ENCODE data around the gene ADGRG7. TPM values are rescaled to one million over a fixed set of nuclear protein-coding genes. Genes with fewer than 3 reads are reported as not detected.

ADGRG7 gene
- total and polyA plus RNA-seq, 9 of the 15 experiments (the other 6 are each of a cell fraction or from before 2014, with no cell fraction given), result 0.03 TPM; not detected in 7

DNA sequence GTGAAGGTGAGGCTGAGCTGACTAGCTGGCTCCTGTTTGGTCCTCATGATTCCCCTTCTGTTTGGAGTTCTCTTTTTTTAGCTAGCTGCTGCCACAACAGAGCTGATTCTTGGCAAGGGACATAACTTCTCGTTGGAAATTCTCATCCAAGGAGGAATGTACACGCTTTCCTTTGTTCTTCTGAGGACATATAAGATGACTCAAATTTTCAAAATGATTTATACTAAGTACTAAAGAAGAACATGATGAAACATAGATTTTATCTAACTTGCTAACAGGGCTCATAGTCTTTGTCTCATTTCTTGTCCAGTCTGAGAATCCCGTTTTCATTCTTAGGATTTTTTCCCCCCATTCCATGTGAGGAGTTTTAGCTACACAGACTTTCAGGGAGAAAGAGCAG, 97.0 kb downstream of the ADGRG7 start:
- no TSS peak for BruUV-seq (replicated peaks)
- POLR2A ChIA-PET, result interaction anchor here (0.5 to 1.5 kb wide), 3 partner anchors 8 to 507 kb away, joined by 3 to 5 read pairs (median 4); no protein-coding TSS in a partner anchor
- in situ Hi-C loops (cut with MboI), result no loop called here

More for the DNA sequence above, 97.0 kb downstream of the ADGRG7 start:
- Histone ChIP-seq H3K4me2 (ENCODE audit: insufficient read depth, low read length) (no peak overlapping the region), H3K9me3 (replicated peaks; ENCODE audit: control insufficient read depth, insufficient read depth, low read depth, low read length) (peaks cover 2% of the 10 kb centered on the region; the same call in 1 of the 2 replicates), H3K4me1 (replicated peaks in 1 of 2; ENCODE audit: control insufficient read depth in 2 of 2, insufficient read depth in 2 of 2, low read length in 2 of 2) (peaks cover 4 to 22% of the 10 kb centered on the region in 2 experiments; a peak in 3 of 5 replicates), H4K20me1 (replicated peaks; ENCODE audit: control insufficient read depth, insufficient read depth, low read length) (no peaks in the 10 kb centered on the region; the same call in 1 of the 2 replicates), H2AFZ (ENCODE audit: low read depth, low read length) (peak overlapping the region; percentile 66), H3K79me2 (ENCODE audit: control insufficient read depth, insufficient read depth, low read length) (peaks cover 16% of the 10 kb centered on the region), H3K4me3 (no peak overlapping the region), H3K9me1 (ENCODE audit: control insufficient read depth, insufficient read depth, low read length) (no peaks in the 10 kb centered on the region), H3K27me3 (ENCODE audit: control insufficient read depth in 2 of 2, insufficient read depth in 2 of 2, low read length in 2 of 2) (no peaks in the 10 kb centered on the region), H3K27ac (ENCODE audit: extremely low read depth, low read depth, low read length) (no peak overlapping the region), H3K36me3 (ENCODE audit: control insufficient read depth, insufficient read depth, low read length) (peaks cover 7% of the 10 kb centered on the region; the same call in 2 of the 3 replicates), H3K9ac (ENCODE audit: insufficient read depth in 1 of 2, low read depth in 2 of 2, low read length in 2 of 2) (no peak overlapping the region)
- TF ChIP-seq, protein P1, sequence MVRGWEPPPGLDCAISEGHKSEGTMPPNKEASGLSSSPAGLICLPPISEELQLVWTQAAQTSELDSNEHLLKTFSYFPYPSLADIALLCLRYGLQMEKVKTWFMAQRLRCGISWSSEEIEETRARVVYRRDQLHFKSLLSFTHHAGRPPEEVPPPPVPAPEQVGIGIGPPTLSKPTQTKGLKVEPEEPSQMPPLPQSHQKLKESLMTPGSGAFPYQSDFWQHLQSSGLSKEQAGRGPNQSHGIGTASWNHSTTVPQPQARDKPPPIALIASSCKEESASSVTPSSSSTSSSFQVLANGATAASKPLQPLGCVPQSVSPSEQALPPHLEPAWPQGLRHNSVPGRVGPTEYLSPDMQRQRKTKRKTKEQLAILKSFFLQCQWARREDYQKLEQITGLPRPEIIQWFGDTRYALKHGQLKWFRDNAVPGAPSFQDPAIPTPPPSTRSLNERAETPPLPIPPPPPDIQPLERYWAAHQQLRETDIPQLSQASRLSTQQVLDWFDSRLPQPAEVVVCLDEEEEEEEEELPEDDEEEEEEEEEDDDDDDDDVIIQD (CRISPR knock-in tag; IDR thresholded peaks at IDR 0.05), result no peak
- TF ChIP-seq HNRNPUL1 (IDR thresholded peaks at IDR 0.05; ENCODE audit: low read length) (no peak), FUS (optimal IDR thresholded peaks at IDR 0.05; ENCODE audit: low read depth, low read length) (no peak), MEIS2 (IDR thresholded peaks at IDR 0.05; ENCODE audit: partially characterized antibody) (peak; percentile 35)
- DNase-seq (ENCODE audit: extremely low read depth in 1 of 4, low spot score in 3 of 4) (no peak), FAIRE-seq (no peak), ATAC-seq (no peak)
- intact Hi-C loops (cut with micrococcal nuclease), result loop anchor here (5.0 to 10.0 kb wide), 3 partner anchors 39 to 302 kb away; partner anchors contain the start of genes LNP1 and TOMM70
- CTCF ChIA-PET (ENCODE audit: low intra/inter-chr PET ratio), result no interaction called here
- 19% methylated on average over 3 of the region's 3 CpGs for WGBS (ENCODE audit: insufficient coverage, low coverage, missing lambda C conversion rate)
